HepG2 (cell line): ENCODE measurements around the gene LUC7L2. TPM values are rescaled to one million over a fixed set of nuclear protein-coding genes. Genes with fewer than 3 reads are reported as not detected.

ENCODE experiments used
- ATAC-seq: fragments of 200-7000 bp; cut with Tn5 transposase; 3 replicates; pipeline ENCODE4 v1.9.1; 2020; ENCODE audit warnings: mild to moderate bottlenecking, moderate library complexity
- BruUV-seq: library from RNA; stranded (reverse); fragments of 400-500 nt; replicated peaks from 2 replicates; lab custom pipeline; 2021; lab: Mats Ljungman, UMichigan
- CTCF ChIA-PET: fragments of 300-600 bp; formaldehyde crosslinking; extraction: SDS; loops from one replicate; lab custom pipeline; 2021; ENCODE audit warnings: low total read pairs, inconsistent platforms, low intra/inter-chr PET ratio; lab: Yijun Ruan, JAX
- POLR2A ChIA-PET: fragments of 350-600 bp; sonication (Branson Sonifier 250); formaldehyde crosslinking; loops from one replicate; lab custom pipeline; 2020; ENCODE audit warnings: antibody characterized with exemption, inconsistent platforms; lab: Yijun Ruan, JAX
- DNase-seq: peaks from one replicate; pipeline ENCODE4 v3.0.0-alpha.2; 2015; ENCODE audit warnings: low spot score
- FAIRE-seq: peaks from 3 replicates; lab custom pipeline; 2011; peaks lifted over from hg19 to GRCh38; lab: Jason Lieb, UNC
- H2AFZ ChIP-seq: one replicate; pipeline ENCODE4 v1.6.1; 2011; ENCODE audit warnings: low read length, inconsistent platforms
- H3K27ac ChIP-seq: fragments of 300-600 bp; 3 replicates; pipeline ENCODE4 v1.8.0; 2011; ENCODE audit warnings: mixed run types, mild to moderate bottlenecking, mixed read lengths, low read length, inconsistent platforms; ENCODE audit not compliant: insufficient read depth; ENCODE audit errors: extremely low read length
- H3K27me3 ChIP-seq, 2 experiments: fragments of 200-600 bp in 1 of 2; 2 replicates in 1 of 2; 3 replicates in 1 of 2; pipeline versions ENCODE4 v1.6.0 to v1.8.0; 2011; ENCODE audit warnings: low read length in 2 of 2, mild to moderate bottlenecking in 2 of 2, moderate library complexity in 2 of 2, inconsistent platforms in 1 of 2; ENCODE audit not compliant: insufficient read depth in 2 of 2, control insufficient read depth in 1 of 2
- H3K36me3 ChIP-seq, 2 experiments: fragments of 200-600 bp in 1 of 2; replicated peaks in 1 of 2; 2 replicates in 1 of 2; 3 replicates in 1 of 2; pipeline versions ENCODE4 v1.5.1 to v1.8.0; 2011; ENCODE audit warnings: low read length in 2 of 2, inconsistent platforms in 1 of 2; ENCODE audit not compliant: insufficient read depth in 2 of 2, control insufficient read depth in 1 of 2
- H3K4me1 ChIP-seq: 2 replicates; pipeline ENCODE4 v1.5.1; 2012; ENCODE audit warnings: low read length, inconsistent platforms; ENCODE audit not compliant: insufficient read depth
- H3K4me2 ChIP-seq: 2 replicates; pipeline ENCODE4 v1.6.0; 2011; ENCODE audit warnings: low read depth, low read length, inconsistent platforms
- H3K4me3 ChIP-seq, 3 experiments: fragments of 200-600 bp in 1 of 3; sonication (generic), shearing (Covaris generic) in 1 of 3; replicated peaks in 1 of 3; 2 replicates each; pipeline ENCODE4 v1.5.1; 2011 to 2016; ENCODE audit warnings: low read length in 3 of 3, inconsistent platforms in 2 of 3, low read depth in 2 of 3, mild to moderate bottlenecking in 2 of 3, control low read depth in 1 of 3, mixed read lengths in 1 of 3; ENCODE audit not compliant: insufficient read depth in 1 of 3
- H3K79me2 ChIP-seq: one replicate; pipeline ENCODE4 v1.6.1; 2011; ENCODE audit warnings: low read length, inconsistent platforms; ENCODE audit not compliant: insufficient read depth
- H3K9ac ChIP-seq: 2 replicates; pipeline ENCODE4 v1.6.0; 2011; ENCODE audit warnings: mild to moderate bottlenecking, low read depth, low read length, inconsistent platforms; ENCODE audit not compliant: insufficient read depth
- H3K9me3 ChIP-seq: 2 replicates; pipeline ENCODE4 v1.5.1; 2012; ENCODE audit warnings: mild to moderate bottlenecking, low read length
- H4K20me1 ChIP-seq: 2 replicates; pipeline ENCODE4 v1.6.0; 2011; ENCODE audit warnings: inconsistent platforms, mild to moderate bottlenecking, low read length, moderate library complexity; ENCODE audit not compliant: insufficient read depth
- EZH2 ChIP-seq: conservative IDR thresholded peaks from 2 replicates; pipeline ENCODE4 v1.6.1; 2012; ENCODE audit warnings: mild to moderate bottlenecking, low read depth, low read length, moderate library complexity
- ISL2 ChIP-seq: sonication (generic); formaldehyde crosslinking; IDR thresholded peaks from 2 replicates; pipeline ENCODE4 v1.5.0; 2020; ENCODE audit warnings: missing genetic modification reagents
- KLF9 ChIP-seq: IDR thresholded peaks from 2 replicates; pipeline ENCODE4 v1.6.1; 2016; ENCODE audit warnings: low read depth
- KMT2B ChIP-seq: IDR thresholded peaks from 2 replicates; pipeline ENCODE4 v1.6.1; 2016; ENCODE audit warnings: missing genetic modification reagents, missing compliant biosample characterization
- MYC ChIP-seq: sonication (generic); formaldehyde crosslinking; IDR thresholded peaks from 2 replicates; pipeline ENCODE4 v1.9.0; 2021; ENCODE audit warnings: missing genetic modification reagents, borderline replicate concordance
- SYNCRIP ChIP-seq: fragments of 200-400 bp; formaldehyde crosslinking; IDR thresholded peaks from 2 replicates; pipeline ENCODE4 v1.6.1; 2018; ENCODE audit warnings: mild to moderate bottlenecking, low read depth, low read length; ENCODE audit not compliant: insufficient read depth
- U2AF2 ChIP-seq: fragments of 200-400 bp; formaldehyde crosslinking; IDR thresholded peaks from 2 replicates; pipeline ENCODE4 v1.6.1; 2017; ENCODE audit warnings: low read depth, mild to moderate bottlenecking, low read length
- ZBTB7B ChIP-seq: sonication (generic); formaldehyde crosslinking; IDR thresholded peaks from 2 replicates; pipeline ENCODE4 v1.4.0; 2020; ENCODE audit warnings: missing genetic modification reagents
- ZNF549 ChIP-seq: sonication (generic); formaldehyde crosslinking; IDR thresholded peaks from 2 replicates; pipeline ENCODE4 v1.5.0; 2020; ENCODE audit warnings: missing genetic modification reagents
- ZNF878 ChIP-seq: sonication (generic); formaldehyde crosslinking; IDR thresholded peaks from 2 replicates; pipeline ENCODE4 v1.8.1; 2023; ENCODE audit warnings: mild to moderate bottlenecking, missing genetic modification reagents, moderate library complexity
- WGBS: methylation state at CpG from one replicate; pipeline ENCODE4 v1.1.6; 2017; ENCODE audit warnings: low lambda C conversion rate; 5-methylcytosine and 5-hydroxymethylcytosine counted together
- in situ Hi-C: cut with HindIII; loops from 2 replicates; pipeline ENCODE4 v1.10.0; 2017; ENCODE audit warnings: low pct_unique_long_range_greater_than_20kb; ENCODE audit not compliant: extremely low pct_ligation_motif_present
- intact Hi-C: fragments of 100-400 bp; cut with micrococcal nuclease; formaldehyde crosslinking; loops from one replicate; pipeline ENCODE4 v1.10.0; 2022; ENCODE audit not compliant: unreplicated experiment
- polyA plus RNA-seq, 8 experiments: library from polyadenylated mRNA; depleted of rRNA in 3 of 8; stranded (reverse) in 7 of 8; unstranded in 1 of 8; fragments of >200 nt; fragmentation: Illumina TruSeq in 4 of 8; extraction: Trizol in 4 of 8; gene quantifications; 2 replicates each; pipeline versions ENCODE4 v1.2.1 to v1.2.3, GENCODE V29; 2011 to 2016; ENCODE audit warnings: low read depth in 4 of 8, missing spikeins in 1 of 8, mixed read lengths in 1 of 8; ENCODE audit not compliant: insufficient read depth in 1 of 8
- total RNA-seq, 5 experiments: library from RNA; depleted of rRNA; stranded (reverse); fragments of >200 nt; fragmentation: Illumina TruSeq; extraction: Trizol; gene quantifications; 2 replicates each; pipeline ENCODE4 v1.2.3, GENCODE V29; 2016; ENCODE audit warnings: low read depth in 1 of 5
- TF ChIP-seq, protein P1 (sequence below): sonication (generic); formaldehyde crosslinking; IDR thresholded peaks from 2 replicates; pipeline ENCODE4 v1.8.0; 2022; ENCODE audit warnings: mild to moderate bottlenecking, missing genetic modification reagents, moderate library complexity
- TF ChIP-seq, protein P2 (sequence below): sonication (generic); formaldehyde crosslinking; conservative IDR thresholded peaks from 2 replicates; pipeline ENCODE4 v1.4.0; 2020; ENCODE audit warnings: missing genetic modification reagents
- TF ChIP-seq, protein P3 (sequence below): sonication (generic); formaldehyde crosslinking; IDR thresholded peaks from 2 replicates; pipeline ENCODE4 v1.8.0; 2022; ENCODE audit warnings: missing genetic modification reagents, low read depth, mild to moderate bottlenecking, borderline replicate concordance

Gene LUC7L2
- total and polyA plus RNA-seq, 2 of the 13 experiments (the other 11 are each of a cell fraction or from before 2014, with no cell fraction given), result 17.9 to 50.7 TPM

DNA sequence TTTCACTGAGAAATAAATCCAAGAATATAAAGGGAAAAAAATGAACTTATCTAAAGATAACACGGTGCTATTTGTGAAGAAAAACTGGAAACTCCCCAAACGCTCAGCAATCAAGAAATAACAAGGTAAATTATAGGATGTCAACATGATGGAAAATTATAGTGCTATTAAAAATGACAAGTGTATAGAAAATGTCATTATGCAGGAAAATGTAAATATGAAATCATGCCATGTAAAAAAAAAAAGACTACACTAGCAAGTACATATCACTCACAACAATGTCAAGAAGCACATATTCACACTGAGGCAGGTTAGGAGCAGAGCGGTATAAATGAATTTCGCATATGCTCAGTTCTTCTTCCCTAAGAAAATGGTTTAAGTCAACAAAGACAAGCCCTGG, 96.1 kb downstream of the LUC7L2 start:
- no peaks in the 10 kb centered on the region for H3K36me3 ChIP-seq
- no peaks in the 10 kb centered on the region for H3K9me3 ChIP-seq
- H4K20me1 ChIP-seq, result no peaks in the 10 kb centered on the region
- H3K79me2 ChIP-seq, result no peaks in the 10 kb centered on the region
- no peak overlapping the region for H3K4me2 ChIP-seq
- no peak overlapping the region for H3K27ac ChIP-seq
- FAIRE-seq (no peak), DNase-seq (no peak), ATAC-seq (no peak)
- peaks cover 2 to 6% of the 10 kb centered on the region in 2 experiments; a peak in 3 of 5 replicates for H3K27me3 ChIP-seq
- ChIA-PET CTCF (no interaction called here), POLR2A (no interaction called here)
- no peak overlapping the region for H3K9ac ChIP-seq
- H3K4me1 ChIP-seq, result peaks cover 11% of the 10 kb centered on the region
- H2AFZ ChIP-seq, result no peak overlapping the region
- no TSS peak for BruUV-seq
- in situ Hi-C loops (no loop called here), intact Hi-C loops (no loop called here)
- H3K4me3 ChIP-seq, result no peak overlapping the region
- 32% methylated on average over 4 of the region's 4 CpGs for WGBS
- TF ChIP-seq EZH2 (no peak), U2AF2 (no peak), ZNF549 (no peak), ISL2 (no peak), KMT2B (CRISPR knock-in tag) (no peak), SYNCRIP (no peak), ZNF878 (CRISPR knock-in tag) (no peak), MYC (CRISPR knock-in tag) (no peak), KLF9 (CRISPR knock-in tag) (no peak), ZBTB7B (CRISPR knock-in tag) (no peak)
- TF ChIP-seq, protein P1, sequence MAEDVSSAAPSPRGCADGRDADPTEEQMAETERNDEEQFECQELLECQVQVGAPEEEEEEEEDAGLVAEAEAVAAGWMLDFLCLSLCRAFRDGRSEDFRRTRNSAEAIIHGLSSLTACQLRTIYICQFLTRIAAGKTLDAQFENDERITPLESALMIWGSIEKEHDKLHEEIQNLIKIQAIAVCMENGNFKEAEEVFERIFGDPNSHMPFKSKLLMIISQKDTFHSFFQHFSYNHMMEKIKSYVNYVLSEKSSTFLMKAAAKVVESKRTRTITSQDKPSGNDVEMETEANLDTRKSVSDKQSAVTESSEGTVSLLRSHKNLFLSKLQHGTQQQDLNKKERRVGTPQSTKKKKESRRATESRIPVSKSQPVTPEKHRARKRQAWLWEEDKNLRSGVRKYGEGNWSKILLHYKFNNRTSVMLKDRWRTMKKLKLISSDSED (CRISPR knock-in tag), result no peak
- TF ChIP-seq, protein P2, sequence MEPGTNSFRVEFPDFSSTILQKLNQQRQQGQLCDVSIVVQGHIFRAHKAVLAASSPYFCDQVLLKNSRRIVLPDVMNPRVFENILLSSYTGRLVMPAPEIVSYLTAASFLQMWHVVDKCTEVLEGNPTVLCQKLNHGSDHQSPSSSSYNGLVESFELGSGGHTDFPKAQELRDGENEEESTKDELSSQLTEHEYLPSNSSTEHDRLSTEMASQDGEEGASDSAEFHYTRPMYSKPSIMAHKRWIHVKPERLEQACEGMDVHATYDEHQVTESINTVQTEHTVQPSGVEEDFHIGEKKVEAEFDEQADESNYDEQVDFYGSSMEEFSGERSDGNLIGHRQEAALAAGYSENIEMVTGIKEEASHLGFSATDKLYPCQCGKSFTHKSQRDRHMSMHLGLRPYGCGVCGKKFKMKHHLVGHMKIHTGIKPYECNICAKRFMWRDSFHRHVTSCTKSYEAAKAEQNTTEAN (CRISPR knock-in tag), result no peak
- TF ChIP-seq, protein P3, sequence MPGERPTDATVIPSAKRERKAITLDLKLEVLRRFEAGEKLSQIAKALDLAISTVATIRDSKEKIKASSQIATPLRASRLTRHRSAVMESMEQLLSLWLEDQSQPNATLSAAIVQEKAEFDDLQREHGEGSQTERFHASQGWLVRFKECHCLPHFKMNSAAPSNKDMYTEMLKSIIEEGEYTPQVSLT (CRISPR knock-in tag), result no peak
